ENCODE measurements around the gene LAMTOR2. TPM values are rescaled to one million over a fixed set of nuclear protein-coding genes. Genes with fewer than 3 reads are reported as not detected.

Gene LAMTOR2
- total RNA-seq, 1 donor from 2014 or later: 60.1 TPM

- peaks cover 3% of the 10 kb centered on the region for H3K79me2 ChIP-seq (ENCODE audit: insufficient read depth, low read length)
- peak overlapping the region; percentile 21 for H3K4me3 Mint-ChIP-seq (ENCODE audit: unreplicated experiment)
- H3K27me3 Mint-ChIP-seq (ENCODE audit: low read depth, unreplicated experiment): no peaks in the 10 kb centered on the region
- FAIRE-seq: no peak
- peaks cover 9% of the 10 kb centered on the region for H3K4me1 Mint-ChIP-seq (ENCODE audit: low read depth, unreplicated experiment)
- DNase-seq (ENCODE audit: low read depth): no peak
- peaks cover 21% of the 10 kb centered on the region for H3K36me3 Mint-ChIP-seq (ENCODE audit: low read depth, unreplicated experiment)
- no peaks in the 10 kb centered on the region for H3K4me1 ChIP-seq (ENCODE audit: insufficient read depth, low read length)
- no peaks in the 10 kb centered on the region for H3K9me3 Mint-ChIP-seq (ENCODE audit: unreplicated experiment)
- peak overlapping the region; percentile 3 for H3K27ac Mint-ChIP-seq (ENCODE audit: unreplicated experiment)
- no peak for TF ChIP-seq CTCF (IDR thresholded peaks at IDR 0.05; ENCODE audit: insufficient read depth, low read depth, low read length)
- TF ChIP-seq EZH2 (IDR thresholded peaks at IDR 0.05; ENCODE audit: insufficient read depth, low read length): no peak
- no peaks in the 10 kb centered on the region for H3K9me3 ChIP-seq (ENCODE audit: insufficient read depth, low read depth, low read length)
- no peak overlapping the region for H3K4me2 ChIP-seq (ENCODE audit: low read length)
- H4K20me1 ChIP-seq (ENCODE audit: insufficient read depth, low read length): peaks cover 42% of the 10 kb centered on the region
- H3K9ac ChIP-seq (ENCODE audit: low read length): no peak overlapping the region
- peaks cover 29% of the 10 kb centered on the region for H3K36me3 ChIP-seq (ENCODE audit: insufficient read depth, low read length)
- no peak overlapping the region for H3K27ac ChIP-seq (ENCODE audit: low read depth, low read length)
- no peak overlapping the region for H2AFZ ChIP-seq (ENCODE audit: low read depth, low read length)
- H3K27me3 ChIP-seq (ENCODE audit: insufficient read depth, low read length): no peaks in the 10 kb centered on the region
- H3K4me3 ChIP-seq (ENCODE audit: insufficient read depth, low read depth, low read length): no peak overlapping the region
These were observed 47.8 kb upstream of the LAMTOR2 start for GRCh38 chr1:156006666-156007376.

GRCh38 chr1:156009404-156009803 is 45.2 kb upstream of the LAMTOR2 start:
- Histone ChIP-seq H3K4me2 (ENCODE audit: low read length) (no peak overlapping the region), H3K79me2 (ENCODE audit: insufficient read depth, low read length) (peaks cover 19% of the 10 kb centered on the region), H3K9me3 (ENCODE audit: insufficient read depth, low read depth, low read length) (no peaks in the 10 kb centered on the region), H2AFZ (ENCODE audit: low read depth, low read length) (no peak overlapping the region), H3K27me3 (ENCODE audit: insufficient read depth, low read length) (no peaks in the 10 kb centered on the region), H3K4me1 (ENCODE audit: insufficient read depth, low read length) (no peaks in the 10 kb centered on the region), H3K9ac (ENCODE audit: low read length) (no peak overlapping the region), H3K4me3 (ENCODE audit: insufficient read depth, low read depth, low read length) (no peak overlapping the region), H3K27ac (ENCODE audit: low read depth, low read length) (no peak overlapping the region), H3K36me3 (ENCODE audit: insufficient read depth, low read length) (peaks cover 53% of the 10 kb centered on the region), H4K20me1 (ENCODE audit: insufficient read depth, low read length) (peaks cover 66% of the 10 kb centered on the region)
- DNase-seq (ENCODE audit: low read depth) (no peak), FAIRE-seq (no peak)
- Mint-ChIP-seq H3K27me3 (ENCODE audit: low read depth, unreplicated experiment) (no peaks in the 10 kb centered on the region), H3K27ac (ENCODE audit: unreplicated experiment) (no peak overlapping the region), H3K36me3 (ENCODE audit: low read depth, unreplicated experiment) (peaks cover 30% of the 10 kb centered on the region), H3K9me3 (ENCODE audit: unreplicated experiment) (no peaks in the 10 kb centered on the region), H3K4me3 (ENCODE audit: unreplicated experiment) (no peak overlapping the region), H3K4me1 (ENCODE audit: low read depth, unreplicated experiment) (peaks cover 9% of the 10 kb centered on the region)
- no peak for TF ChIP-seq CTCF (IDR thresholded peaks at IDR 0.05; ENCODE audit: insufficient read depth, low read depth, low read length)
- no peak for TF ChIP-seq EZH2 (IDR thresholded peaks at IDR 0.05; ENCODE audit: insufficient read depth, low read length)
